ENCODE data around the gene CD38.
"Not testable (repeated sequence)": the region's sequence is repeated elsewhere in the genome, so short reads cannot be mapped to it uniquely, and the experiment has no call there.

Gene CD38

GRCh38 chr4:15778289-15779241, at the start of gene CD38:
Gene CD38, plus strand, starts transcription at chr4:15778328. Its CDS starts 87 bp downstream, at chr4:15778415.
- DNase-seq (ENCODE audit: low read depth in 2 of 2): no peak

- peak in 1 of 2 donors; percentile 14 for DNase-seq (ENCODE audit: low read depth in 2 of 2)
Measured at GRCh38 chr4:15729910-15730533, 48.1 kb upstream of the CD38 start.

- not testable (repeated sequence) for DNase-seq (ENCODE audit: low read depth in 2 of 2)
Measured at GRCh38 chr4:15733061-15733460, 45.1 kb upstream of the CD38 start.

GRCh38 chr4:15735536-15735935, 42.6 kb upstream of the CD38 start:
- DNase-seq (ENCODE audit: low read depth in 2 of 2): no peak

- DNase-seq (ENCODE audit: low read depth in 2 of 2): no peak
Measured at GRCh38 chr4:15736514-15737050, 41.5 kb upstream of the CD38 start.

GRCh38 chr4:15737255-15737654, 40.9 kb upstream of the CD38 start:
- DNase-seq (ENCODE audit: low read depth in 2 of 2): no peak

GRCh38 chr4:15738877-15739276, 39.3 kb upstream of the CD38 start:
- DNase-seq (ENCODE audit: low read depth in 2 of 2): no peak

GRCh38 chr4:15740764-15741404, 37.2 kb upstream of the CD38 start:
- no peak for DNase-seq (ENCODE audit: low read depth in 2 of 2)

GRCh38 chr4:15742083-15742582, 36.0 kb upstream of the CD38 start:
- DNase-seq (ENCODE audit: low read depth in 2 of 2): no peak

GRCh38 chr4:15742637-15743036, 35.5 kb upstream of the CD38 start:
- DNase-seq (ENCODE audit: low read depth in 2 of 2): no peak

- DNase-seq (ENCODE audit: low read depth in 2 of 2): no peak
Measured at GRCh38 chr4:15744016-15744545, 34.0 kb upstream of the CD38 start.

- DNase-seq (ENCODE audit: low read depth in 2 of 2): no peak
Measured at GRCh38 chr4:15746110-15746509, 32.0 kb upstream of the CD38 start.

- no peak for DNase-seq (ENCODE audit: low read depth in 2 of 2)
Measured at GRCh38 chr4:15749001-15749400, 29.1 kb upstream of the CD38 start.

GRCh38 chr4:15751153-15751552, 27.0 kb upstream of the CD38 start:
- no peak for DNase-seq (ENCODE audit: low read depth in 2 of 2)

- DNase-seq (ENCODE audit: low read depth in 2 of 2): no peak
Measured at GRCh38 chr4:15753081-15753480, 25.0 kb upstream of the CD38 start.

GRCh38 chr4:15753786-15754185, 24.3 kb upstream of the CD38 start:
- DNase-seq (ENCODE audit: low read depth in 2 of 2): no peak

GRCh38 chr4:15754323-15754722, 23.8 kb upstream of the CD38 start:
- DNase-seq (ENCODE audit: low read depth in 2 of 2): no peak

- no peak for DNase-seq (ENCODE audit: low read depth in 2 of 2)
Measured at GRCh38 chr4:15755321-15756155, 22.6 kb upstream of the CD38 start.

- peak; percentile 45 to 47 for DNase-seq (ENCODE audit: low read depth in 2 of 2)
Measured at GRCh38 chr4:15756361-15756861, 21.7 kb upstream of the CD38 start.

- no peak for DNase-seq (ENCODE audit: low read depth in 2 of 2)
Measured at GRCh38 chr4:15757054-15757453, 21.1 kb upstream of the CD38 start.

GRCh38 chr4:15758294-15758693, 19.8 kb upstream of the CD38 start:
- DNase-seq (ENCODE audit: low read depth in 2 of 2): no peak
